HCT116 (cell line): ENCODE results near the gene GANC. TPM values are rescaled to one million over a fixed set of nuclear protein-coding genes. Genes with fewer than 3 reads are reported as not detected.

ENCODE experiments used
- ATAC-seq: fragments of 200-7000 bp; cut with Tn5 transposase; 2 replicates; pipeline ENCODE4 v1.9.1; 2020; ENCODE audit warnings: mild to moderate bottlenecking, moderate library complexity
- BruUV-seq: library from RNA; stranded (reverse); fragments of 400-500 nt; replicated peaks from 2 replicates; lab custom pipeline; 2021; lab: Mats Ljungman, UMichigan
- CTCF ChIA-PET: fragments of 300-600 bp; sonication (Branson Sonifier 250); formaldehyde crosslinking; loops from one replicate; lab custom pipeline; 2021; ENCODE audit warnings: antibody characterized with exemption; lab: Charles Lee
- POLR2A ChIA-PET: fragments of 300-600, 350-600 bp; sonication (Branson Sonifier 250); formaldehyde crosslinking; loops from one replicate; lab custom pipeline; 2021; ENCODE audit warnings: antibody characterized with exemption; lab: Charles Lee
- RAD21 ChIA-PET, 2 experiments: fragments of 300-600 bp; sonication (Branson Sonifier 250); formaldehyde crosslinking; loops; one replicate each; lab custom pipeline; 2023; ENCODE audit warnings: low total read pairs in 2 of 2; ENCODE audit not compliant: uncharacterized antibody in 2 of 2, unreplicated experiment in 2 of 2, low non-redundant PET in 1 of 2; lab: Charles Lee
- DNase-seq: peaks from one replicate; pipeline ENCODE4 v3.0.0-alpha.2; 2010; ENCODE audit warnings: low read depth, low spot score
- H2AFZ ChIP-seq: fragments of 200-600 bp; shearing (Covaris generic), sonication (generic); 2 replicates; pipeline ENCODE4 v1.6.1; 2017; ENCODE audit warnings: low read depth, mixed run types, mixed read lengths, antibody characterized with exemption, low read length; ENCODE audit not compliant: poor library complexity, severe bottlenecking
- H3K27ac ChIP-seq: 2 replicates; pipeline ENCODE4 v1.5.1; 2012; ENCODE audit warnings: low read depth, low read length
- H3K27me3 ChIP-seq: fragments of 200-600 bp; sonication (generic); 2 replicates; pipeline ENCODE4 v1.6.1; 2016; ENCODE audit warnings: mixed run types, low read length, mixed read lengths; ENCODE audit not compliant: insufficient read depth
- H3K36me3 ChIP-seq, 2 experiments: fragments of 200-500 bp in 1 of 2; fragments of 200-600 bp in 1 of 2; sonication (Bioruptor generic) in 1 of 2; sonication (generic) in 1 of 2; 2 replicates each; pipeline versions ENCODE4 v1.5.1 to v1.6.1; 2014 to 2016; ENCODE audit warnings: low read length in 2 of 2, inconsistent platforms in 1 of 2, mixed read lengths in 1 of 2, mixed run types in 1 of 2; ENCODE audit not compliant: insufficient read depth in 2 of 2, control insufficient read depth in 1 of 2
- H3K4me1 ChIP-seq, 2 experiments: fragments of 200-600 bp in 1 of 2; sonication (generic) in 1 of 2; 2 replicates each; pipeline versions ENCODE4 v1.5.1 to v1.6.1; 2012 to 2017; ENCODE audit warnings: low read length in 2 of 2, inconsistent platforms in 1 of 2, mild to moderate bottlenecking in 1 of 2, mixed read lengths in 1 of 2, mixed run types in 1 of 2, moderate library complexity in 1 of 2; ENCODE audit not compliant: insufficient read depth in 2 of 2, control insufficient read depth in 1 of 2
- H3K4me2 ChIP-seq: fragments of 200-600 bp; sonication (generic); 2 replicates; pipeline ENCODE4 v1.6.1; 2017; ENCODE audit warnings: mixed run types, low read length, mixed read lengths
- H3K4me3 ChIP-seq, 2 experiments: fragments of 200-600 bp in 1 of 2; sonication (generic) in 1 of 2; replicated peaks in 1 of 2; 2 replicates each; pipeline ENCODE4 v1.5.1; 2011 to 2016; ENCODE audit warnings: low read length in 2 of 2, control low read depth in 1 of 2, low read depth in 1 of 2, mild to moderate bottlenecking in 1 of 2, mixed read lengths in 1 of 2, mixed run types in 1 of 2
- H3K79me2 ChIP-seq: fragments of 200-600 bp; sonication (generic); 2 replicates; pipeline ENCODE4 v1.6.1; 2017; ENCODE audit warnings: mild to moderate bottlenecking, mixed run types, low read length, moderate library complexity, mixed read lengths; ENCODE audit not compliant: insufficient read depth
- H3K9ac ChIP-seq: fragments of 200-600 bp; sonication (generic); 2 replicates; pipeline ENCODE4 v1.6.1; 2016; ENCODE audit warnings: low read length, mixed read lengths
- H3K9me2 ChIP-seq: fragments of 200-600 bp; sonication (generic), shearing (Covaris generic); 2 replicates; pipeline ENCODE4 v1.6.1; 2017; ENCODE audit warnings: mixed run types, mild to moderate bottlenecking, moderate library complexity; ENCODE audit not compliant: insufficient read depth
- H3K9me3 ChIP-seq, 2 experiments: fragments of 200-500 bp in 1 of 2; fragments of 200-600 bp in 1 of 2; sonication (Bioruptor generic) in 1 of 2; sonication (generic) in 1 of 2; 2 replicates each; pipeline ENCODE4 v1.6.1; 2014 to 2017; ENCODE audit warnings: low read length in 2 of 2, mixed read lengths in 2 of 2, inconsistent platforms in 1 of 2, low read depth in 1 of 2, mild to moderate bottlenecking in 1 of 2, mixed run types in 1 of 2, moderate library complexity in 1 of 2; ENCODE audit not compliant: control insufficient read depth in 1 of 2, insufficient read depth in 1 of 2
- H4K20me1 ChIP-seq: fragments of 200-600 bp; sonication (generic), shearing (Covaris generic); 2 replicates; pipeline ENCODE4 v1.6.1; 2017; ENCODE audit warnings: mixed run types, mild to moderate bottlenecking, moderate library complexity; ENCODE audit not compliant: insufficient read depth
- SRF ChIP-seq: IDR thresholded peaks from 2 replicates; pipeline ENCODE4 v1.6.1; 2012; ENCODE audit warnings: low read depth
- YY1 ChIP-seq: IDR thresholded peaks from 2 replicates; pipeline ENCODE4 v1.6.1; 2011; ENCODE audit warnings: low read length, low read depth, moderate library complexity, mild to moderate bottlenecking; ENCODE audit not compliant: insufficient replicate concordance; ENCODE audit errors: extremely low read depth
- ZFX ChIP-seq: fragments of 450-650 bp; IDR thresholded peaks from 2 replicates; pipeline ENCODE4 v1.6.1; 2017
- ZNF274 ChIP-seq: fragments of 200-500 bp; sonication (Bioruptor generic); IDR thresholded peaks from 2 replicates; pipeline ENCODE4 v1.6.1; 2014; ENCODE audit warnings: mild to moderate bottlenecking, low read depth, low read length, inconsistent platforms
- intact Hi-C: fragments of 100-400 bp; cut with micrococcal nuclease; formaldehyde crosslinking; loops from 2 replicates; pipeline ENCODE4 v1.10.0; 2022
- total RNA-seq: library from RNA; stranded (reverse); gene quantifications from one replicate; pipeline ENCODE4 v1.2.1, GENCODE V29; 2021; ENCODE audit not compliant: unreplicated experiment
- TF ChIP-seq, protein P1 (sequence below): IDR thresholded peaks from 2 replicates; pipeline ENCODE4 v1.6.1; 2012
- TF ChIP-seq, protein P2 (sequence below): IDR thresholded peaks from 2 replicates; pipeline ENCODE4 v1.6.1; 2012
- TF ChIP-seq, protein P3 (sequence below): IDR thresholded peaks from 2 replicates; pipeline ENCODE4 v1.6.1; 2011; ENCODE audit warnings: mild to moderate bottlenecking, low read length, moderate library complexity; ENCODE audit not compliant: insufficient replicate concordance; ENCODE audit errors: extremely low read depth
- TF ChIP-seq, protein P4 (sequence below), 3 experiments: fragments of 200-600 bp in 1 of 3; sonication (generic) in 1 of 3; IDR thresholded peaks in 2 of 3; conservative IDR thresholded peaks in 1 of 3; 2 replicates each; pipeline ENCODE4 v1.5.1; 2012 to 2017; ENCODE audit warnings: low read depth in 2 of 3, low read length in 2 of 3, antibody characterized with exemption in 1 of 3, borderline replicate concordance in 1 of 3, control low read depth in 1 of 3, mild to moderate bottlenecking in 1 of 3, mixed read lengths in 1 of 3, mixed run types in 1 of 3, moderate library complexity in 1 of 3; ENCODE audit not compliant: insufficient read depth in 1 of 3

GANC gene
- total RNA-seq, 1 experiment from 2014 or later, result 13.1 TPM

DNA sequence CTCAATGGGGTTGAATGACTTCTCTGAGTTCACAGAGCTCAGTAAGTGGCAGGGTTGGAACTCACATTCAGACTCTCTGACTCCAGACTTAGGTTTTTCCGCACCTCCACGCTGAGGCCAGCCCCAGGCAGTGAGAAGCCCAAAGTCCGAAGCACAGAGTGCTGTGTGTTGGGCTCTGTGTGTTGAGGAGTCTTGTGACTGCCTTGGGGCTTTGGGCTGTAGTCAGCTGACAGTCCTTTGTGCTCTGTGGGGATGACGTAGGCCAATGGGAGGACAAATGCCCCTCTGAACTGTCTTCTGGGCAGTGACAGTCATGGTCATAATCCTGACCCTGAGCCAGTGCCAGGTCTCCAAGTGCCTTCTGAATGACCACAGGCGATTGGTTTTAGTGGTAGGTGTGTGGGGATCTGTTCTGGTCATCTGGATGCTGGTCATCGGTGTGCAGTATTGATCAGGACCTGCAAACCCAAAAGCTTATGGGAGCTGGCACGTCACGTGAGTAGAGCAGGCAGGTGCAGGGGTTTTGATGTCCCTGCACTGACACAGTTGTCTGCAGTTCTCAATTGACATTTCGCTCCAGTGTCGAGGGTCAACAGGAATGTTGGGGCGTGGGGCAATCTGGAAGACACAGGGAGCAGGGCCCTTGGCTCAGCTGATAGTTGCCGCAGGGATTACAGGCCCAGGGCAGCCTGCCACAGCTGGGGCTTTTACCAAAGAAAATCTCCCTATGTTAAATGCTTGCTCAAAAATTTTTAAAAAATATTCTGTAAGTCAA lies 131.6 kb downstream of the GANC start (continued):
- TF ChIP-seq SRF, result no peak

DNA sequence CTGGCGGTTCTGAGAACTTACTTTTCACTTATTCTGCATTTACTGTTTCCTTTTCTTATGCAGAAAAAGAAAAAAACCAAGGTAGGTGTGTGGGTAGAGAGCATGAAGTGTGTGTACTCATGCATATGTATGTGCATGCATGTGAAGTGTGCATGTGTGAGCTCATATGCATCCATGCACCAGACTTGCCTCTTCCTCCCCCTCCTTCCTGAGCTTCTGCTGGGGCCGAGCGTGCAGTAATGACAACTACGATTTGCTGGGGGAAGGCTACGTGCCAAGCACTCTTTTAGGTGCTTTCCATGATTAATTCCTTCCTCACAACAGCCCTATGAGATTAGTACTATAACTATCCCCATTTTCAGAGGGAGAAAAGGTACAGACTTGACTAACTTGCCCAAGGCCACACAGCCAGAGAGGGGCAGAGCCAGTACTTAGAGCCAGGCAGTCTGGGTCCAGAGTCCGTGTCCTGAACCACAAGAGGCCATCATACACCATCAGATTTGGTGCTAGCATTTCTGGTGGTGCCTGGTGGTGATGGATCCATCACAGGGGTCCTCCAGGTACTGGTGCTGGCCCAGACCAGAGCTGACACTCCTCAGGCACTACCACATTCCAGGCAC lies 133.0 kb downstream of the GANC start:
- Histone ChIP-seq H3K27me3 (no peaks in the 10 kb centered on the region), H3K9ac (no peak overlapping the region), H3K79me2 (no peaks in the 10 kb centered on the region), H3K27ac (no peak overlapping the region), H3K36me3 (no peaks in the 10 kb centered on the region), H3K4me1 (peaks cover 0 to 13% of the 10 kb centered on the region in 2 experiments; a peak in 2 of 4 replicates), H3K9me2 (no peaks in the 10 kb centered on the region), H2AFZ (no peak overlapping the region), H3K4me3 (no peak overlapping the region), H4K20me1 (no peaks in the 10 kb centered on the region), H3K4me2 (no peak overlapping the region), H3K9me3 (no peaks in the 10 kb centered on the region)
- BruUV-seq, result no TSS peak
- intact Hi-C loops, result no loop called here
- POLR2A ChIA-PET, result no interaction called here
- CTCF ChIA-PET, result no interaction called here
- RAD21 ChIA-PET, result no interaction called here
- DNase-seq (no peak), ATAC-seq (no peak)
- TF ChIP-seq YY1, result no peak
- TF ChIP-seq, protein P1, sequence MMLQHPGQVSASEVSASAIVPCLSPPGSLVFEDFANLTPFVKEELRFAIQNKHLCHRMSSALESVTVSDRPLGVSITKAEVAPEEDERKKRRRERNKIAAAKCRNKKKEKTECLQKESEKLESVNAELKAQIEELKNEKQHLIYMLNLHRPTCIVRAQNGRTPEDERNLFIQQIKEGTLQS, result no peak
- TF ChIP-seq ZFX, result no peak
- TF ChIP-seq, protein P2, sequence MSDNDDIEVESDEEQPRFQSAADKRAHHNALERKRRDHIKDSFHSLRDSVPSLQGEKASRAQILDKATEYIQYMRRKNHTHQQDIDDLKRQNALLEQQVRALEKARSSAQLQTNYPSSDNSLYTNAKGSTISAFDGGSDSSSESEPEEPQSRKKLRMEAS, result no peak
- TF ChIP-seq, protein P3, sequence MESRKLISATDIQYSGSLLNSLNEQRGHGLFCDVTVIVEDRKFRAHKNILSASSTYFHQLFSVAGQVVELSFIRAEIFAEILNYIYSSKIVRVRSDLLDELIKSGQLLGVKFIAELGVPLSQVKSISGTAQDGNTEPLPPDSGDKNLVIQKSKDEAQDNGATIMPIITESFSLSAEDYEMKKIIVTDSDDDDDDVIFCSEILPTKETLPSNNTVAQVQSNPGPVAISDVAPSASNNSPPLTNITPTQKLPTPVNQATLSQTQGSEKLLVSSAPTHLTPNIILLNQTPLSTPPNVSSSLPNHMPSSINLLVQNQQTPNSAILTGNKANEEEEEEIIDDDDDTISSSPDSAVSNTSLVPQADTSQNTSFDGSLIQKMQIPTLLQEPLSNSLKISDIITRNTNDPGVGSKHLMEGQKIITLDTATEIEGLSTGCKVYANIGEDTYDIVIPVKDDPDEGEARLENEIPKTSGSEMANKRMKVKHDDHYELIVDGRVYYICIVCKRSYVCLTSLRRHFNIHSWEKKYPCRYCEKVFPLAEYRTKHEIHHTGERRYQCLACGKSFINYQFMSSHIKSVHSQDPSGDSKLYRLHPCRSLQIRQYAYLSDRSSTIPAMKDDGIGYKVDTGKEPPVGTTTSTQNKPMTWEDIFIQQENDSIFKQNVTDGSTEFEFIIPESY, result no peak
- TF ChIP-seq, protein P4, sequence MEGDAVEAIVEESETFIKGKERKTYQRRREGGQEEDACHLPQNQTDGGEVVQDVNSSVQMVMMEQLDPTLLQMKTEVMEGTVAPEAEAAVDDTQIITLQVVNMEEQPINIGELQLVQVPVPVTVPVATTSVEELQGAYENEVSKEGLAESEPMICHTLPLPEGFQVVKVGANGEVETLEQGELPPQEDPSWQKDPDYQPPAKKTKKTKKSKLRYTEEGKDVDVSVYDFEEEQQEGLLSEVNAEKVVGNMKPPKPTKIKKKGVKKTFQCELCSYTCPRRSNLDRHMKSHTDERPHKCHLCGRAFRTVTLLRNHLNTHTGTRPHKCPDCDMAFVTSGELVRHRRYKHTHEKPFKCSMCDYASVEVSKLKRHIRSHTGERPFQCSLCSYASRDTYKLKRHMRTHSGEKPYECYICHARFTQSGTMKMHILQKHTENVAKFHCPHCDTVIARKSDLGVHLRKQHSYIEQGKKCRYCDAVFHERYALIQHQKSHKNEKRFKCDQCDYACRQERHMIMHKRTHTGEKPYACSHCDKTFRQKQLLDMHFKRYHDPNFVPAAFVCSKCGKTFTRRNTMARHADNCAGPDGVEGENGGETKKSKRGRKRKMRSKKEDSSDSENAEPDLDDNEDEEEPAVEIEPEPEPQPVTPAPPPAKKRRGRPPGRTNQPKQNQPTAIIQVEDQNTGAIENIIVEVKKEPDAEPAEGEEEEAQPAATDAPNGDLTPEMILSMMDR (IDR thresholded peaks at IDR 0.05 in 2 of 3, conservative IDR thresholded peaks at IDR 0.05 in 1 of 3; ENCODE audit: borderline replicate concordance in 1 of 3, insufficient read depth in 1 of 3, low read depth in 2 of 3, low read length in 2 of 3), result no peak
- no peak for TF ChIP-seq ZNF274

Other genes with a start within 250 kb of the GANC start
- gene PLA2G4D, start 178.6 kb upstream of the GANC start, total RNA-seq, result 0.34 TPM
- 0.05 TPM for gene PLA2G4F, start 116.6 kb upstream of the GANC start, total RNA-seq
- gene VPS39, start 64.9 kb upstream of the GANC start, total RNA-seq, result 40.1 TPM
- 44.0 TPM for gene TMEM87A, start 232 bp downstream of the GANC start, total RNA-seq
- gene CAPN3, start 86.3 kb downstream of the GANC start, total RNA-seq, result 1.8 TPM
- 28.5 TPM for gene ZNF106, start 217.9 kb downstream of the GANC start, total RNA-seq
- 31.2 TPM for gene SNAP23, start 222.4 kb downstream of the GANC start, total RNA-seq